DND-41 (cell line): ENCODE measurements around the gene GSG1L.

Source experiments
- EZH2 ChIP-seq: IDR thresholded peaks from 3 replicates; pipeline ENCODE4 v1.6.1; 2012; ENCODE audit warnings: borderline replicate concordance, low read depth, mild to moderate bottlenecking, moderate library complexity, low read length, inconsistent platforms; ENCODE audit not compliant: severe bottlenecking
- TF ChIP-seq, protein P1 (sequence below): IDR thresholded peaks from 2 replicates; pipeline ENCODE4 v1.5.1; 2012; ENCODE audit warnings: borderline replicate concordance, low read length, moderate library complexity, mild to moderate bottlenecking; ENCODE audit not compliant: poor library complexity, severe bottlenecking; ENCODE audit errors: extremely low read depth

- TF ChIP-seq, protein P1, sequence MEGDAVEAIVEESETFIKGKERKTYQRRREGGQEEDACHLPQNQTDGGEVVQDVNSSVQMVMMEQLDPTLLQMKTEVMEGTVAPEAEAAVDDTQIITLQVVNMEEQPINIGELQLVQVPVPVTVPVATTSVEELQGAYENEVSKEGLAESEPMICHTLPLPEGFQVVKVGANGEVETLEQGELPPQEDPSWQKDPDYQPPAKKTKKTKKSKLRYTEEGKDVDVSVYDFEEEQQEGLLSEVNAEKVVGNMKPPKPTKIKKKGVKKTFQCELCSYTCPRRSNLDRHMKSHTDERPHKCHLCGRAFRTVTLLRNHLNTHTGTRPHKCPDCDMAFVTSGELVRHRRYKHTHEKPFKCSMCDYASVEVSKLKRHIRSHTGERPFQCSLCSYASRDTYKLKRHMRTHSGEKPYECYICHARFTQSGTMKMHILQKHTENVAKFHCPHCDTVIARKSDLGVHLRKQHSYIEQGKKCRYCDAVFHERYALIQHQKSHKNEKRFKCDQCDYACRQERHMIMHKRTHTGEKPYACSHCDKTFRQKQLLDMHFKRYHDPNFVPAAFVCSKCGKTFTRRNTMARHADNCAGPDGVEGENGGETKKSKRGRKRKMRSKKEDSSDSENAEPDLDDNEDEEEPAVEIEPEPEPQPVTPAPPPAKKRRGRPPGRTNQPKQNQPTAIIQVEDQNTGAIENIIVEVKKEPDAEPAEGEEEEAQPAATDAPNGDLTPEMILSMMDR, result no peak
- no peak for TF ChIP-seq EZH2
These were observed 270.8 kb downstream of the GSG1L start for GRCh38 chr16:27792486-27793248.
